ENCODE results near the gene FGD3. TPM values are rescaled to one million over a fixed set of nuclear protein-coding genes. Genes with fewer than 3 reads are reported as not detected.

Gene FGD3
- total RNA-seq, 1 donor from 2014 or later: 19.9 TPM

DNA sequence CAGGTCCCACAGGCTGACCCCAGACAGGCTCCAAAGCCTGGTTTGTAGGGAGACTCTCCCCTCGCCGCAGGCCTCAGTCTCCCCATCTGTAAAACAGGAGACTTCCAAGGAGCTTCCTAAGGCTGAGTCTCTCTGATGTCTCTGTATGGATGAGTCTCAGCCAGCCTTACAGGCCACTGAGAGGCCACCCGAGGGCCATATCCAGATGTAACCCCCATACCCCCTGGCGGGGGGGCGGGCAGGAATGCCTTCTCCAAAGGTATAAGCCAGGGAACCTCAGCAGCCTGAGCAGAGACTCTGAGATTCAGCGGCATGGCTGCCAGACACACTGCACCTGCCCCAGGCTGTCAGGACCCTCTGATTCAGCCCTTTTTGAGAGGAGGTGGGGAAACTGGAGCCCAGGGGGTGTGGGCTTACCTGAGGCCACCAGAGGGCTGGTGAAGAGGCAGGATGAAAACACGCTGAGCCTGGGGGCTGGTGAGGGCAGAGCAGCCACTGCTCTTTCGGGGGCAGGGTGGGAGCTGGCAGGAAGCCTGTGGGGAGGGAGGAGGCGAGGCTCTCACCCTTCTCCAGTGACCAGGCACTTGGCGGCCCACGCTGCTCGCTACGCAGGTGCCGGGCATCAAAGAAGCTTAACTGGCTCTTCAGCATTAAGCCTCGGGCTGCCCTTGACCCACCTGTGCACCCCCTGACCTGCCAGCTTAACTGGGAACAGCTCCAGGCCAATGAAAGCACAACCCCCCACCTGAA, 105.6 kb downstream of the FGD3 start:
- no peak for DNase-seq (ENCODE audit: extremely low spot score in 2 of 2)
- Histone ChIP-seq H3K36me3 (no peaks in the 10 kb centered on the region), H3K4me3 (no peak overlapping the region), H3K9me3 (no peaks in the 10 kb centered on the region), H3K27me3 (no peaks in the 10 kb centered on the region), H3K4me1 (peaks cover 4% of the 10 kb centered on the region), H3K27ac (no peak overlapping the region)
- intact Hi-C loops (cut with DNase I): no loop called here
- TF ChIP-seq POLR2A (IDR thresholded peaks at IDR 0.05) (no peak), POLR2AphosphoS5 (IDR thresholded peaks at IDR 0.05; ENCODE audit: insufficient read depth in 1 of 2, low read depth in 1 of 2) (no peak)
- TF ChIP-seq, protein P1, sequence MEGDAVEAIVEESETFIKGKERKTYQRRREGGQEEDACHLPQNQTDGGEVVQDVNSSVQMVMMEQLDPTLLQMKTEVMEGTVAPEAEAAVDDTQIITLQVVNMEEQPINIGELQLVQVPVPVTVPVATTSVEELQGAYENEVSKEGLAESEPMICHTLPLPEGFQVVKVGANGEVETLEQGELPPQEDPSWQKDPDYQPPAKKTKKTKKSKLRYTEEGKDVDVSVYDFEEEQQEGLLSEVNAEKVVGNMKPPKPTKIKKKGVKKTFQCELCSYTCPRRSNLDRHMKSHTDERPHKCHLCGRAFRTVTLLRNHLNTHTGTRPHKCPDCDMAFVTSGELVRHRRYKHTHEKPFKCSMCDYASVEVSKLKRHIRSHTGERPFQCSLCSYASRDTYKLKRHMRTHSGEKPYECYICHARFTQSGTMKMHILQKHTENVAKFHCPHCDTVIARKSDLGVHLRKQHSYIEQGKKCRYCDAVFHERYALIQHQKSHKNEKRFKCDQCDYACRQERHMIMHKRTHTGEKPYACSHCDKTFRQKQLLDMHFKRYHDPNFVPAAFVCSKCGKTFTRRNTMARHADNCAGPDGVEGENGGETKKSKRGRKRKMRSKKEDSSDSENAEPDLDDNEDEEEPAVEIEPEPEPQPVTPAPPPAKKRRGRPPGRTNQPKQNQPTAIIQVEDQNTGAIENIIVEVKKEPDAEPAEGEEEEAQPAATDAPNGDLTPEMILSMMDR (IDR thresholded peaks at IDR 0.05): no peak

GRCh38 chr9:93053781-93054331, 106.5 kb downstream of the FGD3 start:
- peaks cover 13% of the 10 kb centered on the region for H3K4me1 ChIP-seq
- intact Hi-C loops (cut with DNase I): no loop called here
- H3K27me3 ChIP-seq: no peaks in the 10 kb centered on the region
- TF ChIP-seq POLR2A (IDR thresholded peaks at IDR 0.05): no peak
- no peak for TF ChIP-seq POLR2AphosphoS5 (IDR thresholded peaks at IDR 0.05; ENCODE audit: insufficient read depth in 1 of 2, low read depth in 1 of 2)
- no peaks in the 10 kb centered on the region for H3K36me3 ChIP-seq
- no peak for DNase-seq (ENCODE audit: extremely low spot score in 2 of 2)
- H3K9me3 ChIP-seq: no peaks in the 10 kb centered on the region
- H3K4me3 ChIP-seq: no peak overlapping the region
- H3K27ac ChIP-seq: no peak overlapping the region

DNA sequence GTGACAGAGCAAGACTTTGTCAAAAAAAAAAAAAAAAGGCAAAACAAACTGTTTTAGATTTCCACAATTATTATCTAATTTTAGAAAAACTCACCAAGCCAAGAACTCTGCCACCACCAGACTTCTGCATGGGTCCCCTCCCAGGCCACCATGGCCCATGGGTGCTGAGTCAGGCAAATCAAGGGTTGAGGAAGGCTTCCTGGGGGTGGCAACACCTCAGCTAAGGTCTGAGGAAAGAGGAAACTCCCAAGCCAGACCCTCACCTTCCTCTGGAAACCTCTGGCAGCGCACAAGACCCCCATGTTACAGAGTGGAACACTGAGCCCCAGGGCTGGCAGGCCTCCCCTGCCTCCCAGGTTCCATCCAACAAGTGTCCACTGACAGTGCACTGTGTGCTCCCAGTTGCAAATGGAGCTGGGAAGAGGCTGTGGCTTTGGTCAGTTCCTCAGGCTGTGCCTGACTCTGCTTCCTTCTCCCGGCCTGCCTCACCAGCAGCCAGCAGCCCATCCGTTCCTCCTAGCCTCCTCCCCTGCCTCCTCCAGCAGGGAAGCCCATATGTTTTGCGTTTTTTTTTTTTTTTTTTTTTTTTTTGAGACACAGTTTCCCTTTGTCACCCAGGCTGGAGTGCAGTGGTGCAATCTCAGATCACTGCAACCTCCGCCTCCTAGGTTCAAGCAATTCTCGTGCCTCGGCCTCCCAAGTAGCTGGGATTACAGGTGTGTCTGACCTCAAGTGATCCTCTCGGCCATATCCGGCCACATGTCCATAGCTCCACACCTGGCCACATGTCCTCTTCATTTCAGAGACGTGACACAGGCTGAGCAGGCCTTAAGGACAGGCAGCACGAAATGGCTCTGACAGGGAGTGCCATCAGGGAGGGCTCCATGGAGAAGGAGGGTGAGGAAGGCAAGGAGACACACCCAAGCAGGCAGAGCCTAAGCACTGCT, 107.7 kb downstream of the FGD3 start:
- Histone ChIP-seq H3K27ac (no peak overlapping the region), H3K9me3 (no peaks in the 10 kb centered on the region), H3K36me3 (no peaks in the 10 kb centered on the region), H3K4me1 (peaks cover 22% of the 10 kb centered on the region), H3K4me3 (no peak overlapping the region), H3K27me3 (no peaks in the 10 kb centered on the region)
- no peak for DNase-seq (ENCODE audit: extremely low spot score in 2 of 2)
- intact Hi-C loops (cut with DNase I): no loop called here
- TF ChIP-seq POLR2A (IDR thresholded peaks at IDR 0.05): no peak
- no peak for TF ChIP-seq POLR2AphosphoS5 (IDR thresholded peaks at IDR 0.05; ENCODE audit: insufficient read depth in 1 of 2, low read depth in 1 of 2)
- TF ChIP-seq, protein P1 (IDR thresholded peaks at IDR 0.05): no peak

GRCh38 chr9:93057042-93057702, 109.8 kb downstream of the FGD3 start:
- intact Hi-C loops (cut with DNase I): no loop called here
- TF ChIP-seq POLR2A (IDR thresholded peaks at IDR 0.05) (no peak), POLR2AphosphoS5 (IDR thresholded peaks at IDR 0.05; ENCODE audit: insufficient read depth in 1 of 2, low read depth in 1 of 2) (no peak)
- TF ChIP-seq, protein P1 (IDR thresholded peaks at IDR 0.05): no peak
- Histone ChIP-seq H3K4me1 (peaks cover 36% of the 10 kb centered on the region), H3K36me3 (no peaks in the 10 kb centered on the region), H3K27me3 (no peaks in the 10 kb centered on the region), H3K9me3 (no peaks in the 10 kb centered on the region), H3K27ac (no peak overlapping the region), H3K4me3 (no peak overlapping the region)
- no peak for DNase-seq (ENCODE audit: extremely low spot score in 2 of 2)

All from vagina (tissue), 2 donors.